ENCODE results near the gene PI4K2A. TPM values are rescaled to one million over a fixed set of nuclear protein-coding genes. Genes with fewer than 3 reads are reported as not detected.

Gene PI4K2A
- total and polyA plus RNA-seq, 2 of the 13 experiments (the other 11 are each of a cell fraction or from before 2014, with no cell fraction given): 10.9 to 14.3 TPM

DNA sequence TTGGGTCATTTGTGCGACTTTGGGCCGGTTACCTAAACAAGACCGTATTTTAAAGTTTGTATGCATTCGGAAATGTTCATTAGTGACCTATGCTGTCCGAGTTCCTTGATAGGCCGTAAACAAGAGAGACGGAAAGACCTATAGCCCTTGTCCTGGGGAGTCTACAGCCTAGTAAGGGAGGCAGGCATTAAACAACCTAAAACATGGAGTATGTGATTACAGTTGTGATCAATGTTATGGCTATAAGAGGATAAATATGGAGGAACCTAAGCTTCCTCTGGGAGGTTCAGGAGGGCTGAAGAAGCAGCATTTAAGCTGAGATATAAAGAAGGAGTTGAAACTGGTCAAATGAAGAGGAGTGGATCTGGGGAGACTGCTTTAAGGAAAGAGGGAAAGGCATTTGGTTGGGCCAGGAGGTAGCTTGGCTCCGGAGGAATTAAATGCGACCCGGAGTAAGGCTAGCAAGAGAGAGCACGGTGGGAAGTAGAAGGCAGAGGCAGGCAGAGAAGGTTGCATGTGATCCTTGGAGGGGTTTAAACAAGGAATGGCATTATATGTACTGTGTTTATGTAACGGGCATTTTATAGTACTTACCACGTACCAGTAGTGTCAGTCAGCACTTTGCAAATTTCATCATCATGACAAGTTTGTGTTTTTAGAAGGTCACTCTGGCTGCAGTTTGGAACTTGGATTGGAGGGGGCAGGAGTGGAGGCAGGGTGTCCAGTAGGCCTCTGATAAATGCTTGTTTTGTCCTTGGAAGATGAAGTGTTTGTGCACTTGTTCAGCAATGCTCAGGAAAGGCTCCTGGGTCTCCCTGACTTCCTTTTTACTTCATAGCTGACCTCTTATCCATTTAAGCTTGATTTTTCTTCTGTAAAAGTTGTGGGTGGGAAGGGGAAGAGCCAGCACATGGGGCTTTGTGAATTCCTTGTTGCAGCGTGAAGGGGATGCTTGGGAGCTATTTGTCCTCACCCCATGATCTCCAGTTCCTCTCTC is 47.6 kb downstream of the PI4K2A start (continued):
- TF ChIP-seq, protein P1, sequence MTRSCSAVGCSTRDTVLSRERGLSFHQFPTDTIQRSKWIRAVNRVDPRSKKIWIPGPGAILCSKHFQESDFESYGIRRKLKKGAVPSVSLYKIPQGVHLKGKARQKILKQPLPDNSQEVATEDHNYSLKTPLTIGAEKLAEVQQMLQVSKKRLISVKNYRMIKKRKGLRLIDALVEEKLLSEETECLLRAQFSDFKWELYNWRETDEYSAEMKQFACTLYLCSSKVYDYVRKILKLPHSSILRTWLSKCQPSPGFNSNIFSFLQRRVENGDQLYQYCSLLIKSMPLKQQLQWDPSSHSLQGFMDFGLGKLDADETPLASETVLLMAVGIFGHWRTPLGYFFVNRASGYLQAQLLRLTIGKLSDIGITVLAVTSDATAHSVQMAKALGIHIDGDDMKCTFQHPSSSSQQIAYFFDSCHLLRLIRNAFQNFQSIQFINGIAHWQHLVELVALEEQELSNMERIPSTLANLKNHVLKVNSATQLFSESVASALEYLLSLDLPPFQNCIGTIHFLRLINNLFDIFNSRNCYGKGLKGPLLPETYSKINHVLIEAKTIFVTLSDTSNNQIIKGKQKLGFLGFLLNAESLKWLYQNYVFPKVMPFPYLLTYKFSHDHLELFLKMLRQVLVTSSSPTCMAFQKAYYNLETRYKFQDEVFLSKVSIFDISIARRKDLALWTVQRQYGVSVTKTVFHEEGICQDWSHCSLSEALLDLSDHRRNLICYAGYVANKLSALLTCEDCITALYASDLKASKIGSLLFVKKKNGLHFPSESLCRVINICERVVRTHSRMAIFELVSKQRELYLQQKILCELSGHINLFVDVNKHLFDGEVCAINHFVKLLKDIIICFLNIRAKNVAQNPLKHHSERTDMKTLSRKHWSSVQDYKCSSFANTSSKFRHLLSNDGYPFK (CRISPR knock-in tag; IDR thresholded peaks at IDR 0.05; ENCODE audit: borderline replicate concordance): no peak
- TF ChIP-seq, protein P2, sequence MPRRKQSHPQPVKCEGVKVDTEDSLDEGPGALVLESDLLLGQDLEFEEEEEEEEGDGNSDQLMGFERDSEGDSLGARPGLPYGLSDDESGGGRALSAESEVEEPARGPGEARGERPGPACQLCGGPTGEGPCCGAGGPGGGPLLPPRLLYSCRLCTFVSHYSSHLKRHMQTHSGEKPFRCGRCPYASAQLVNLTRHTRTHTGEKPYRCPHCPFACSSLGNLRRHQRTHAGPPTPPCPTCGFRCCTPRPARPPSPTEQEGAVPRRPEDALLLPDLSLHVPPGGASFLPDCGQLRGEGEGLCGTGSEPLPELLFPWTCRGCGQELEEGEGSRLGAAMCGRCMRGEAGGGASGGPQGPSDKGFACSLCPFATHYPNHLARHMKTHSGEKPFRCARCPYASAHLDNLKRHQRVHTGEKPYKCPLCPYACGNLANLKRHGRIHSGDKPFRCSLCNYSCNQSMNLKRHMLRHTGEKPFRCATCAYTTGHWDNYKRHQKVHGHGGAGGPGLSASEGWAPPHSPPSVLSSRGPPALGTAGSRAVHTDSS (CRISPR knock-in tag; conservative IDR thresholded peaks at IDR 0.05): no peak
- TF ChIP-seq RBM39 (IDR thresholded peaks at IDR 0.05; ENCODE audit: low read depth, low read length, poor library complexity, severe bottlenecking): no peak
- TF ChIP-seq TOPORS (CRISPR knock-in tag; IDR thresholded peaks at IDR 0.05): no peak
- no peak for TF ChIP-seq SPEN (CRISPR knock-in tag; IDR thresholded peaks at IDR 0.05; ENCODE audit: low read depth)
- TF ChIP-seq, protein P3, sequence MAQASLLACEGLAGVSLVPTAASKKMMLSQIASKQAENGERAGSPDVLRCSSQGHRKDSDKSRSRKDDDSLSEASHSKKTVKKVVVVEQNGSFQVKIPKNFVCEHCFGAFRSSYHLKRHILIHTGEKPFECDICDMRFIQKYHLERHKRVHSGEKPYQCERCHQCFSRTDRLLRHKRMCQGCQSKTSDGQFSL (CRISPR knock-in tag; IDR thresholded peaks at IDR 0.05): no peak
- TF ChIP-seq HDAC1 (CRISPR knock-in tag; IDR thresholded peaks at IDR 0.05): no peak
- TF ChIP-seq, protein P4, sequence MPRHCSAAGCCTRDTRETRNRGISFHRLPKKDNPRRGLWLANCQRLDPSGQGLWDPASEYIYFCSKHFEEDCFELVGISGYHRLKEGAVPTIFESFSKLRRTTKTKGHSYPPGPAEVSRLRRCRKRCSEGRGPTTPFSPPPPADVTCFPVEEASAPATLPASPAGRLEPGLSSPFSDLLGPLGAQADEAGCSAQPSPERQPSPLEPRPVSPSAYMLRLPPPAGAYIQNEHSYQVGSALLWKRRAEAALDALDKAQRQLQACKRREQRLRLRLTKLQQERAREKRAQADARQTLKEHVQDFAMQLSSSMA (CRISPR knock-in tag; IDR thresholded peaks at IDR 0.05): no peak
- no peak for TF ChIP-seq ZFP36L2 (CRISPR knock-in tag; IDR thresholded peaks at IDR 0.05)
- TF ChIP-seq ZSCAN31 (CRISPR knock-in tag; IDR thresholded peaks at IDR 0.05; ENCODE audit: low read depth): no peak; the same call in 1 of the 2 replicates
- TF ChIP-seq KDM5A (IDR thresholded peaks at IDR 0.05; ENCODE audit: borderline replicate concordance, low read length): no peak
- no peak for TF ChIP-seq SRSF9 (IDR thresholded peaks at IDR 0.05; ENCODE audit: borderline replicate concordance, insufficient read depth, low read depth, low read length, poor library complexity, severe bottlenecking)
- TF ChIP-seq SUZ12 (IDR thresholded peaks at IDR 0.05; ENCODE audit: low read depth, low read length): no peak
- TF ChIP-seq CBFB (CRISPR knock-in tag; IDR thresholded peaks at IDR 0.05): no peak
- TF ChIP-seq ZBTB3 (CRISPR knock-in tag; IDR thresholded peaks at IDR 0.05; ENCODE audit: borderline replicate concordance, low read depth): no peak
- no peak for TF ChIP-seq AHR (CRISPR knock-in tag; IDR thresholded peaks at IDR 0.05)
- TF ChIP-seq MXI1 (IDR thresholded peaks at IDR 0.05; ENCODE audit: borderline replicate concordance, low read depth, low read length): no peak
- TF ChIP-seq, protein P5, sequence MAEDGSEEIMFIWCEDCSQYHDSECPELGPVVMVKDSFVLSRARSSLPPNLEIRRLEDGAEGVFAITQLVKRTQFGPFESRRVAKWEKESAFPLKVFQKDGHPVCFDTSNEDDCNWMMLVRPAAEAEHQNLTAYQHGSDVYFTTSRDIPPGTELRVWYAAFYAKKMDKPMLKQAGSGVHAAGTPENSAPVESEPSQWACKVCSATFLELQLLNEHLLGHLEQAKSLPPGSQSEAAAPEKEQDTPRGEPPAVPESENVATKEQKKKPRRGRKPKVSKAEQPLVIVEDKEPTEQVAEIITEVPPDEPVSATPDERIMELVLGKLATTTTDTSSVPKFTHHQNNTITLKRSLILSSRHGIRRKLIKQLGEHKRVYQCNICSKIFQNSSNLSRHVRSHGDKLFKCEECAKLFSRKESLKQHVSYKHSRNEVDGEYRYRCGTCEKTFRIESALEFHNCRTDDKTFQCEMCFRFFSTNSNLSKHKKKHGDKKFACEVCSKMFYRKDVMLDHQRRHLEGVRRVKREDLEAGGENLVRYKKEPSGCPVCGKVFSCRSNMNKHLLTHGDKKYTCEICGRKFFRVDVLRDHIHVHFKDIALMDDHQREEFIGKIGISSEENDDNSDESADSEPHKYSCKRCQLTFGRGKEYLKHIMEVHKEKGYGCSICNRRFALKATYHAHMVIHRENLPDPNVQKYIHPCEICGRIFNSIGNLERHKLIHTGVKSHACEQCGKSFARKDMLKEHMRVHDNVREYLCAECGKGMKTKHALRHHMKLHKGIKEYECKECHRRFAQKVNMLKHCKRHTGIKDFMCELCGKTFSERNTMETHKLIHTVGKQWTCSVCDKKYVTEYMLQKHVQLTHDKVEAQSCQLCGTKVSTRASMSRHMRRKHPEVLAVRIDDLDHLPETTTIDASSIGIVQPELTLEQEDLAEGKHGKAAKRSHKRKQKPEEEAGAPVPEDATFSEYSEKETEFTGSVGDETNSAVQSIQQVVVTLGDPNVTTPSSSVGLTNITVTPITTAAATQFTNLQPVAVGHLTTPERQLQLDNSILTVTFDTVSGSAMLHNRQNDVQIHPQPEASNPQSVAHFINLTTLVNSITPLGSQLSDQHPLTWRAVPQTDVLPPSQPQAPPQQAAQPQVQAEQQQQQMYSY (CRISPR knock-in tag; IDR thresholded peaks at IDR 0.05): no peak
- TF ChIP-seq ZNF558 (CRISPR knock-in tag; IDR thresholded peaks at IDR 0.05; ENCODE audit: borderline replicate concordance): no peak
